HFF-Myc (cell line): ENCODE measurements around the gene TGM6.

ENCODE experiments used
- DNase-seq: peaks from one replicate; pipeline ENCODE4 v3.0.0-alpha.2; 2011; ENCODE audit warnings: low read depth; ENCODE audit errors: extremely low read depth
- H3K4me3 ChIP-seq: replicated peaks from 2 replicates; pipeline ENCODE4 v1.5.1; 2011; ENCODE audit warnings: low read depth, mild to moderate bottlenecking, control low read depth, low read length
- CTCF ChIP-seq: IDR thresholded peaks from 2 replicates; pipeline ENCODE4 v1.5.1; 2012; ENCODE audit warnings: mild to moderate bottlenecking, low read depth, low read length, control low read depth; ENCODE audit errors: missing control alignments

The TGM6 gene

DNA sequence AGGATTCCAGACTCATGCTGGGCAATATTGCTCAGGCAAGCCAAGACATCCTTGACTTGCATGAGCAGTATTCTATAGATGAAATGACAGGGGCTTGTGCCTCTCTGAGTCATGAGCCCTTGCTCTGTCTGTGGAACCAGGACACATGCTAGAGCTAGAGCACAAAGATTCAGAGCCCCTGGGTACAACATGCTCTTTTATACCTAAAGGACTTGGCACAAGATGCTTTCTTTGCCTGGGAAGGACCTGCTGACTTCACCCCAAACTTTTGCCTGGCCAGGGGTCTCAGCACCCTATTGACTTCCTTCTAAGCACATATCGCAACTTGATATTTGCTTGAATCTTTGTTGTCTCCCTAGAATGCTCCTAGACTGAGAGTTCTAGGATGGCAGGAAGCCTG, 27.4 kb downstream of the TGM6 start:
- TF ChIP-seq CTCF = no peak
- DNase-seq = no peak
- H3K4me3 ChIP-seq = no peak overlapping the region

DNA sequence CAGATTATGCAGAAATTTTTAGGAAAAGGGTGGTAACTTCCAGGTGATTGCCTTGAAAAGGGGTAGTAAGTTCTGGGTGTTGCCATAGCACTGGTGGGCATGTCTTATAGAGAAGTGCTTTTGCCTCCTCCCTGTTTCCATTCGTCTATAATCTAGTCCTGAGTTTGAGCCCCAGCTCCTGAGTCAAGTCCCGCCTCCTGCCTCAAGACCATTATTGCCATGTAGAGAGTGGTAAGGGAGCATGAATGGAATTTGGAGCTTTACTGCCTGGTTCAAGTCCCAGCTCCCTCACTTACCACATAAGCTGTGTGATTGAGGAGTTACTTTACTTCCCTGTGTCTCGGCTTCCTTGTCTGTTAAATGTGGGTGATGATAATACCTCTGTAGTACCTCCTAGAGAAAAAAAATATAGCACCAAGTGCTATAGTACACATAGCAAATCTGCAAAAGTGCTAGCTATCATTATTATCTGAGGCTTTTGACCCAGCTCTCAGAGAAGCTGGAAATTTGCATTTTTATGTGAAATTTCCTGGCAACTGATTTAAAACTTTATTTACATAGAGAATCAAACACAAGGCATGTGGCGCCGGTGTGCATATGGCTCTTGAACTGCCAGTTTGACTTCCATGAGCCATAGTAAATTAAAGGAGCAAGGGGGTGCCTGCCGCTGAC, 36.0 kb downstream of the TGM6 start:
- H3K4me3 ChIP-seq = no peak overlapping the region
- TF ChIP-seq CTCF = no peak
- no peak for DNase-seq

- TF ChIP-seq CTCF = no peak
Measured at GRCh38 chr20:2417213-2417541, 36.5 kb downstream of the TGM6 start.

GRCh38 chr20:2418388-2418787, 37.7 kb downstream of the TGM6 start:
- no peak for DNase-seq
- no peak for TF ChIP-seq CTCF
- no peak overlapping the region for H3K4me3 ChIP-seq

More at GRCh38 chr20:2417213-2417541, 36.5 kb downstream of the TGM6 start:
- no peak overlapping the region for H3K4me3 ChIP-seq
- DNase-seq = no peak

DNA sequence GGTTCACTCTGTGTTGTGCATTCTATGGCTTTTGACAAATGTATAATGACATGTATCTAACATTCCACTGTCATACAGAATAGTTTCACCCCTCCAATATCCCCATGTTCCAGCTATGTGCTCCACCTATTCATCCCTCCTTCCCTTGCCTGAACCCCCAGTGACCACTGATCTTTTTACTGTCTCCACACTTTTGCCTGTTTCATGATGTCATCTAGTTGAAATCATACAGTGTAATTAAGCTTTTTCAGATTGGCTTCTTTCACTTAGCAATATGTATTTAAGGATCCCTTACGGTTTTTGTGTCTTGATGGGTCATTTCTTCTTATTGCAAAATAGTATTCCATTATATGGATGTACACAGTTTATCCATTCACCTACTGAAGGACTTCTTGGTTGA, 39.8 kb downstream of the TGM6 start:
- no peak overlapping the region for H3K4me3 ChIP-seq
- no peak for DNase-seq
- TF ChIP-seq CTCF = no peak

DNA sequence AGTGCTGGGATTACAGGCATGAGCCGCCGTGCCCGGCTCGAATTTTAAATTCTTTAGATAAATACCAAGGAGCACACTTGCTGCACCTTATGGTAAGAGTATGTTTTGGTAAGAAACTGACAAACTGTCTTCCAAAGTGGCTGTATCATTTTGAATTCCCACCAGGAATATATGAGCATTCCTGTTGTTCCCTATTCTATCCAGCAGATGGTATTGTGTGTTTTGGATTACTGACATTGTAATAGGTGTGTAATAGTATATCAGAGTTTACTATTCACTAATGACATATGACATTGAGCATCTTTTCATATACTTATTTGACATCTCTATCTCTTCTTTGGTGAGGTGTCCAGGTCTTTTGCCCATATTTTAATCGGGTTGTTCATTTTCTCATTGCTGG, 40.5 kb downstream of the TGM6 start:
- no peak overlapping the region for H3K4me3 ChIP-seq
- DNase-seq = no peak
- no peak for TF ChIP-seq CTCF

DNA sequence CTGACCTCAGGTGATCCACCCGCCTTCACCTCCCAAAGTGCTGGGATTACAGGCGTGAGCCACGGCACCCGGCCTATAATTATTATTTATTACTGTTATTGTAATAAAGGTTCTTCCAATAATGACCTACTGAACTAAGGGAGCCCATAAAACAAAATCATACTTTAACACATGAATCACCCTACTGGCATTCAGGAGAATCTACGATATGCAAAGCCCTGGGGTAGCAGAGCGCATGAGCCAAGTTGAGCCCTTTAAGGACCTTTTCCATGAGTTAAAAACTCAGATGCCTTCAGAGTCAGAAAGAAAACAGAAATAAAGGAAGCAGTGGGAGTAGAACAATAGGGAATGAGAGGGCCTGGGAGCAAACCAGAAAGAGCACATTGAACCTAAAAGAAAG, 48.4 kb downstream of the TGM6 start:
- H3K4me3 ChIP-seq = no peak overlapping the region
- TF ChIP-seq CTCF = no peak
- DNase-seq = no peak
